IPS DF 6.9 (cell line): Measurements from ENCODE around the gene HBA2.
"Not testable (repeated sequence)": the region's sequence is repeated elsewhere in the genome, so short reads cannot be mapped to it uniquely, and the experiment has no call there.

Source experiments
- DNase-seq: peaks from one replicate; pipeline ENCODE4 v3.0.0-alpha.2; 2013; ENCODE audit warnings: low read depth, low spot score
- H3K27ac ChIP-seq: one replicate; pipeline ENCODE4 v1.5.1; 2013; ENCODE audit warnings: low read length, control low read depth
- H3K27me3 ChIP-seq: 2 replicates; pipeline ENCODE4 v1.6.1; 2013; ENCODE audit warnings: mild to moderate bottlenecking, low read length; ENCODE audit not compliant: control insufficient read depth, insufficient read depth
- H3K36me3 ChIP-seq: 2 replicates; pipeline ENCODE4 v1.6.1; 2013; ENCODE audit warnings: low read length; ENCODE audit not compliant: control insufficient read depth, insufficient read depth
- H3K4me1 ChIP-seq: 2 replicates; pipeline ENCODE4 v1.6.1; 2013; ENCODE audit warnings: low read length; ENCODE audit not compliant: control insufficient read depth, insufficient read depth
- H3K4me3 ChIP-seq: 2 replicates; pipeline ENCODE4 v1.5.1; 2013; ENCODE audit warnings: mild to moderate bottlenecking, low read length
- H3K9me3 ChIP-seq: 2 replicates; pipeline ENCODE4 v1.6.1; 2013; ENCODE audit warnings: low read length, inconsistent platforms; ENCODE audit not compliant: control insufficient read depth, insufficient read depth
- WGBS: extraction: QIAGEN DNeasy Blood & Tissue Kit; methylation state at CpG from one replicate; pipeline ENCODE4 v1.1.7; 2013; ENCODE audit warnings: mixed read lengths, missing lambda C conversion rate; ENCODE audit not compliant: insufficient read length, insufficient coverage; 5-methylcytosine and 5-hydroxymethylcytosine counted together

HBA2 gene

DNA sequence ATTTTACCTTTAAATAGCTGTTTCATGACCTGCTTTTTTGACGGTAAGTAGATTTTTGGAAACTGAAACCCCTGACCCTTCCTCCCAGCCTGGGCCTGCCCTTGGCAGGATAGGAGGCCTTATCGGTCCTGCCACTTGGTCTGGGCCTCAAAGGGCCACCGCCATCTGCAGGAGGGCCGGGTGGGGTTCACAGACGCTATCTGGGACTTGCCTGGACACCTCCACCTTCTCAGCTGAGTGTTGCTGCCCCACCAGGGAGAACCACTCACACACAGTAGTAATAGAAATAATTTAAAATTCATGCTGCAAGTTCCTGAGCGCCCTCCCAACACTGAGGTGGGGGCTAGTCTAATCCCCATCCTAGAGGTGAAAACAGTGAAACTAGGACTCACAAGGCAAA lies 29.6 kb upstream of the HBA2 start:
- no peaks in the 10 kb centered on the region for H3K4me1 ChIP-seq
- no peak for DNase-seq
- WGBS = no CpG with 5 or more reads among the region's 6 CpGs
- H3K9me3 ChIP-seq = no peaks in the 10 kb centered on the region; the same call in 1 of the 2 replicates
- H3K4me3 ChIP-seq = no peak overlapping the region
- H3K27me3 ChIP-seq = no peaks in the 10 kb centered on the region
- no peaks in the 10 kb centered on the region for H3K36me3 ChIP-seq
- no peak overlapping the region for H3K27ac ChIP-seq

DNA sequence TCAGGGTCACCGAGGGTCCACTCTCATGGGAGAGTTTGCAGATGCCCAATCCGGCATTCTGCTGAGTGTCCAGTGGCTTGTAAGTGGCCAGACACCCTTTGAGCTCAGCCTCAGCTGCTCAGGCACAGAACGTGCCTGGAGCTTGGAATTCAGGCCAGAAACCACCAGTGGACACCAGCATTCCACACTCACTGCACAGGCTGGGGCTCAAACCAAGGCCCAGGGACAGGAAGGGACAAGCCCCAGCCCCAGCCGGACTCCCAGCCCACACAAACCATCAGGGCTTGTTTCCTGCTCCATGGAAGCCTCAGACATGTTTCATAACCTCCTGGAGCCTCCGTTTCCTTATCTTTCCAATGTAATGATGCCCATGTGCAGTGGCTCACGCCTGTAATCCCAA lies 29.2 kb upstream of the HBA2 start:
- H3K36me3 ChIP-seq = no peaks in the 10 kb centered on the region
- no CpG with 5 or more reads among the region's 6 CpGs for whole genome bisulfite sequencing
- H3K27ac ChIP-seq = no peak overlapping the region
- H3K27me3 ChIP-seq = no peaks in the 10 kb centered on the region
- no peaks in the 10 kb centered on the region for H3K4me1 ChIP-seq
- no peak for DNase-seq
- H3K9me3 ChIP-seq = no peaks in the 10 kb centered on the region; the same call in 1 of the 2 replicates
- H3K4me3 ChIP-seq = no peak overlapping the region

DNA sequence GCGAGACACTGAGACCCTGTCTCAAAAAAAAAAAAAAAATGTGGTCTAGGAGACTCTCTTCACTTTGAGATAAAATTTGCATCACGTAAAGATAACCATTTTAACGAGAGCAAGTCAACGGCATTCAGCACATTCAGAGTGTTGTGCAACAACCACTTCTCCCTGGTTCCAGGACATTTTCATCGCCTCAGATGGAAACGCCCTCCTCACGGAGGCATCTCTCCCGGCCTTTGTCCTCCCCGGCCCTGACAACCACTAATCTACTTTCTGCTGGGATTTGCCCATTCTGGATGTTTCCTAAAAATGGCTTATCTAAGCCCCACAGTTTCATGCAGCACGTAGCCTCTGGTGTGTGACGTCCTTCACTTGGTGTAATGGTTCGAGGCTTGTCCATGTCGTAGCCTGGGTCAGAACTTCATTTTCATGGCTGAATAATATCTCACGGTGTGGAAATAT lies 27.9 kb upstream of the HBA2 start:
- WGBS = no CpG with 5 or more reads among the region's 14 CpGs
- Histone ChIP-seq H3K36me3 (no peaks in the 10 kb centered on the region), H3K4me1 (no peaks in the 10 kb centered on the region), H3K27ac (no peak overlapping the region), H3K27me3 (no peaks in the 10 kb centered on the region), H3K4me3 (no peak overlapping the region), H3K9me3 (no peaks in the 10 kb centered on the region; the same call in 1 of the 2 replicates)
- DNase-seq = no peak

GRCh38 chr16:146646-147045 lies 26.0 kb upstream of the HBA2 start:
- no CpG with 5 or more reads among the region's 2 CpGs for WGBS
- DNase-seq = no peak
- H3K27me3 ChIP-seq = no peaks in the 10 kb centered on the region

GRCh38 chr16:149024-149660 lies 23.5 kb upstream of the HBA2 start:
- Histone ChIP-seq H3K27me3 (no peaks in the 10 kb centered on the region), H3K27ac (no peak overlapping the region), H3K4me3 (no peak overlapping the region), H3K36me3 (no peaks in the 10 kb centered on the region), H3K9me3 (no peaks in the 10 kb centered on the region), H3K4me1 (no peaks in the 10 kb centered on the region)
- DNase-seq = no peak
- WGBS = no CpG with 5 or more reads among the region's 9 CpGs

More at GRCh38 chr16:146646-147045, 26.0 kb upstream of the HBA2 start:
- no peaks in the 10 kb centered on the region for H3K36me3 ChIP-seq
- H3K9me3 ChIP-seq = no peaks in the 10 kb centered on the region
- H3K27ac ChIP-seq = no peak overlapping the region
- H3K4me1 ChIP-seq = no peaks in the 10 kb centered on the region
- H3K4me3 ChIP-seq = no peak overlapping the region

GRCh38 chr16:152141-153128 lies 20.2 kb upstream of the HBA2 start, which contains the start of gene HBZ:
Gene HBZ (plus strand): TSS chr16:152644. CDS start chr16:152910, 266 bp downstream.
- Histone ChIP-seq H3K27me3 (peaks cover 6% of the 10 kb centered on the region), H3K9me3 (no peaks in the 10 kb centered on the region), H3K4me3 (no peak within 1 kb of the TSS), H3K27ac (no peak within 1 kb of the TSS), H3K36me3 (no peaks in the 10 kb centered on the region), H3K4me1 (no peaks in the 10 kb centered on the region)
- no CpG with 5 or more reads among the region's 17 CpGs for WGBS
- no peak for DNase-seq

DNA sequence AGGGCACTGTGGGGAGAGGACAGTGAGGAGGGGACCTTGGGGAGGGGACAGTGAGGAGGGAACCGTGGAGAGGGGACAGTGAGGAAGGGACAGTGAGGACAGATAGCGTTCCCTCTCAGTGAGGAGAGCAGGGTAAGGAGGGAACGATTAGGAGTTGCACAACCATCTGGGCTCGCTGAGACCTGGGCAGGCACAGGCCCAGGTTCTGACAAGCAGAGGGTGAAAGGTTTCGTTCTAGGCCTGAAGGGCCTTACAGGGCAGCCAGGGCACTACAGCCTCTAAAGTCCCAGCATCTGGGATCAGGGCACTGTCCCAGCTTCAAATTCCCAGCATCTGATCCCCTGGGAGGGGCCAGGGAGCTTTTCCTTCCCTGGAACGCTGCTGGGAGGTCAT lies 19.6 kb upstream of the HBA2 start:
- no CpG with 5 or more reads among the region's 6 CpGs for WGBS

DNA sequence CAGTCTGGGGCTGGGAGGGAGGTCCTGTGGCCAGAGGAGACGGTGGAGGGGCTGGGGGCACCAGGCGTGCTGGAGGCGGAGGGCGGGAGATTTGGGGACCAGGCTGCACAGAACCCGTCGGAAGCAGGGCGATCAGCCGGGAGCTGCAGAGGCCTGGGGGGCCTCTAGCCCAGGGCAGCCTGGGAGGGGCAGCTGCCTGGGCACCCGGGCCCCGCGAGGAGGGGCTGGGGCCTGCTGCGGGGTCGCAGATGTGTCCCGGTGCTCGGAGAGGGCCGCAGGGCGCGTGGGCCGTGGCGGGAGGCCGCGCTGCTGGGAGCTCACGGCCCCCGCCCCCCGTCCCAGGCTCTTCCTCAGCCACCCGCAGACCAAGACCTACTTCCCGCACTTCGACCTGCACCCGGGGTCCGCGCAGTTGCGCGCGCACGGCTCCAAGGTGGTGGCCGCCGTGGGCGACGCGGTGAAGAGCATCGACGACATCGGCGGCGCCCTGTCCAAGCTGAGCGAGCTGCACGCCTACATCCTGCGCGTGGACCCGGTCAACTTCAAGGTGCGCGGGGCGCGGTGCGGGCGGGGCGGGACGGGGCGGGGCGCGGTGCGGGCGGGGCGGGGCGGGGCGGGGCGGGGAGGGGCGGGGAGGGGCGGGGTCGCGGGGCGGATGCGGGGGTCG lies 19.0 kb upstream of the HBA2 start:
- H3K4me1 ChIP-seq, H3K27me3 ChIP-seq, H3K9me3 ChIP-seq, H3K36me3 ChIP-seq, H3K4me3 ChIP-seq, DNase-seq, H3K27ac ChIP-seq: not testable (repeated sequence)
- no CpG with 5 or more reads among the region's 74 CpGs for WGBS

More for the DNA sequence above, 19.6 kb upstream of the HBA2 start:
- H3K9me3 ChIP-seq, DNase-seq, H3K36me3 ChIP-seq, H3K4me3 ChIP-seq, H3K4me1 ChIP-seq, H3K27me3 ChIP-seq, H3K27ac ChIP-seq: not testable (repeated sequence)

DNA sequence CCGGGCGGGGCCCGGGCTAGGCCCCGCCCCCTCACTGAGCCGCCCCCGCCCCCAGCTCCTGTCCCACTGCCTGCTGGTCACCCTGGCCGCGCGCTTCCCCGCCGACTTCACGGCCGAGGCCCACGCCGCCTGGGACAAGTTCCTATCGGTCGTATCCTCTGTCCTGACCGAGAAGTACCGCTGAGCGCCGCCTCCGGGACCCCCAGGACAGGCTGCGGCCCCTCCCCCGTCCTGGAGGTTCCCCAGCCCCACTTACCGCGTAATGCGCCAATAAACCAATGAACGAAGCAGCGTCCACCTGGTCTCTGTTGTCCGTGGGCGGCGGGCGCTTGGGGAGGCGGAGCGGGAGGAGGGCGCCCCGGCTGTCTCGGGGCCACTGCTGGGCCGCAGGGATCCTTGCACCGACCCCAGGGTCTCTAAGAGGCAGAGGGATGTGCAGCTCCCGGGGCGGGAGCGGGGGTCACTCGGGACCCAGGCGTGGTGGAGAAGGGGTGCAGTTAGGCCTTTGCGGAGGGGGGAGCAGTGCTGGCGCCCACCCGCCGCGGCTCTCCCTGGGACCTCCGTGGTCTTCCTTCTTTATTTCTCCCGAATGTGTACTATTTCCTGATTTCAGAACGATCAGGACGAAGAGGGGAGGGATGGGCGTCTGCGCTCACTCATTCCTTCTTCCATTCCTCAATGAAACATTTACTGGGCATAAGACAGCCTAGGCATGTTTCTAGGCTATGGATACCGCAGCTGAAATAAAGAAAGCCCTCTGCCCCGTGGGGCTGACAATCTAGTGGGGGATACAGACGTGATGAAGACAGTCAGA lies 18.3 kb upstream of the HBA2 start:
- Histone ChIP-seq H3K9me3 (no peaks in the 10 kb centered on the region), H3K27ac (no peak overlapping the region), H3K36me3 (no peaks in the 10 kb centered on the region), H3K4me1 (no peaks in the 10 kb centered on the region), H3K27me3 (peaks cover 6% of the 10 kb centered on the region), H3K4me3 (peak overlapping the region; percentile 83; the same call in 1 of the 2 replicates)
- no CpG with 5 or more reads among the region's 59 CpGs for WGBS
- no peak for DNase-seq
